Dedifferentiated amniotic fluid mesenchymal stem cell (primary cell): Measurements from ENCODE around the gene TECRL.

Source experiments
- DNase-seq: peaks from one replicate; pipeline ENCODE4 v3.0.0-alpha.2; 2016; ENCODE audit errors: extremely low spot score

Gene TECRL

GRCh38 chr4:64409300-64409699 is at the start of gene TECRL:
TECRL (minus strand) TSS chr4:64409450; CDS start chr4:64409351, 99 bp downstream.
- no peak for DNase-seq

- DNase-seq: no peak
These were observed 23.4 kb upstream of the TECRL start for GRCh38 chr4:64432674-64433073.

GRCh38 chr4:64430933-64431332 is 21.7 kb upstream of the TECRL start:
- DNase-seq: no peak

GRCh38 chr4:64417974-64418373 is 8.7 kb upstream of the TECRL start:
- no peak for DNase-seq

- no peak for DNase-seq
These were observed 2.2 kb downstream of the TECRL start for GRCh38 chr4:64407000-64407399.

GRCh38 chr4:64405761-64406160 is 3.5 kb downstream of the TECRL start:
- no peak for DNase-seq

GRCh38 chr4:64402684-64403083 is 6.6 kb downstream of the TECRL start:
- no peak for DNase-seq

GRCh38 chr4:64399313-64400109 is 9.7 kb downstream of the TECRL start:
- DNase-seq: no peak

- DNase-seq: no peak
These were observed 14.8 kb downstream of the TECRL start for GRCh38 chr4:64394469-64394868.

GRCh38 chr4:64388252-64388651 is 21.0 kb downstream of the TECRL start:
- DNase-seq: no peak

- DNase-seq: no peak
These were observed 24.0 kb downstream of the TECRL start for GRCh38 chr4:64385220-64385619.

GRCh38 chr4:64384237-64385203 is 24.7 kb downstream of the TECRL start:
- no peak for DNase-seq

- DNase-seq: no peak
These were observed 40.5 kb downstream of the TECRL start for GRCh38 chr4:64368741-64369140.

- DNase-seq: no peak
These were observed 47.9 kb downstream of the TECRL start for GRCh38 chr4:64361399-64361740.

GRCh38 chr4:64360664-64361398 is 48.4 kb downstream of the TECRL start:
- no peak for DNase-seq

- DNase-seq: no peak
These were observed 49.8 kb downstream of the TECRL start for GRCh38 chr4:64359489-64359888.

- DNase-seq: no peak
These were observed 55.3 kb downstream of the TECRL start for GRCh38 chr4:64353904-64354303.

- DNase-seq: no peak
These were observed 67.5 kb downstream of the TECRL start for GRCh38 chr4:64341711-64342110.

- no peak for DNase-seq
These were observed 68.8 kb downstream of the TECRL start for GRCh38 chr4:64340218-64341110.

- DNase-seq: no peak
These were observed 74.3 kb downstream of the TECRL start for GRCh38 chr4:64334964-64335363.

- DNase-seq: no peak
These were observed 79.1 kb downstream of the TECRL start for GRCh38 chr4:64330143-64330542.
